SK-N-MC (cell line): ENCODE results near the gene MYT1.

Experiments
- EZH2 ChIP-seq: fragments of 200-600 bp; sonication (generic); IDR thresholded peaks from one replicate; pipeline ENCODE4 v1.6.1; 2017; ENCODE audit warnings: antibody characterized with exemption
- FOXP2 ChIP-seq: optimal IDR thresholded peaks from 2 replicates; pipeline ENCODE3; 2011; ENCODE audit warnings: mild to moderate bottlenecking, moderate library complexity; ENCODE audit not compliant: insufficient read depth; ENCODE audit errors: extremely low read length, control extremely low read depth
- POLR2AphosphoS5 ChIP-seq: IDR thresholded peaks from 2 replicates; pipeline ENCODE4 v1.6.1; 2012; ENCODE audit warnings: mild to moderate bottlenecking, low read depth, low read length, borderline replicate concordance

DNA sequence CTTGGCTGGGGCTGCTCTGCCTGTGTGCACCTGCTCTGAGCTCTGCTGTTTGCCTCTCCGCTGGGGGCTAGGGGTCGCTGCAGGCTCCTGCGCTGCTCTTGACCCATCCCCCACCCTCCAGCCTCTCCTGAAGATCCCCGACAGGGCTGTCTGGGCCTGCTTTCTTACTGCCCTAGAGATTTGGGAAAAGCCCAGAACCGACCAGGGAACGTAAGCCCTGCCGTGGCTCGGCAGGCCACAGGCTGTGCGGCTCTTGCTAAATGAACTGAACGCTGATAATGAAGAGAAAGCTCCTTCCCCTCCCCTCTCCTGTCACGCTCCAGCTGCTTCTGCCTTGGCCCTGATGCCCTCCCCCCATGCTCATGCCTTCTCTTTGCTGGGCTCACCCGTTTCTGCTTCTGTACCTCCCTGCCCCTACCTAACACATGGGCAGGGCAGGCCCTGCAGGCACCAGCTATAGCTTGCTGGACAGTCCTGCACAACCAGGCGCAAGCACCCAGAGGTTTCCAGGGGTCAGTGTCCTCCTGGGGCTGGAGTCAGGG is 59.3 kb downstream of the MYT1 start:
- TF ChIP-seq EZH2: no peak
- TF ChIP-seq POLR2AphosphoS5: no peak
- TF ChIP-seq FOXP2: no peak
